WTC11 (cell line): Measurements from ENCODE around the gene RPS6KA4.

Experiments used
- CBFB ChIP-seq: sonication (generic); formaldehyde crosslinking; IDR thresholded peaks from 2 replicates; pipeline ENCODE4 v1.8.1; 2022; ENCODE audit warnings: mild to moderate bottlenecking, low read depth, missing genetic modification reagents
- CREM ChIP-seq: sonication (generic); formaldehyde crosslinking; IDR thresholded peaks from 2 replicates; pipeline ENCODE4 v1.8.1; 2022; ENCODE audit warnings: mild to moderate bottlenecking, missing genetic modification reagents, moderate library complexity
- NR1H2 ChIP-seq: sonication (generic); formaldehyde crosslinking; IDR thresholded peaks from 2 replicates; pipeline ENCODE4 v1.9.0; 2021; ENCODE audit warnings: mild to moderate bottlenecking, moderate library complexity, missing genetic modification reagents
- ZNF138 ChIP-seq: sonication (generic); formaldehyde crosslinking; conservative IDR thresholded peaks from 2 replicates; pipeline ENCODE4 v1.8.1; 2022; ENCODE audit warnings: mild to moderate bottlenecking, moderate library complexity, missing genetic modification reagents
- TF ChIP-seq, protein P1 (sequence below): fragments of 200-600 bp; IDR thresholded peaks from 2 replicates; pipeline ENCODE4 v1.8.0; 2022; ENCODE audit warnings: antibody characterized with exemption
- TF ChIP-seq, protein P2 (sequence below): sonication (generic); formaldehyde crosslinking; conservative IDR thresholded peaks from 2 replicates; pipeline ENCODE4 v1.8.1; 2022; ENCODE audit warnings: mild to moderate bottlenecking, missing genetic modification reagents
- TF ChIP-seq, protein P3 (sequence below): sonication (generic); formaldehyde crosslinking; IDR thresholded peaks from 2 replicates; pipeline ENCODE4 v1.8.1; 2022; ENCODE audit warnings: low read depth, missing genetic modification reagents, borderline replicate concordance

DNA sequence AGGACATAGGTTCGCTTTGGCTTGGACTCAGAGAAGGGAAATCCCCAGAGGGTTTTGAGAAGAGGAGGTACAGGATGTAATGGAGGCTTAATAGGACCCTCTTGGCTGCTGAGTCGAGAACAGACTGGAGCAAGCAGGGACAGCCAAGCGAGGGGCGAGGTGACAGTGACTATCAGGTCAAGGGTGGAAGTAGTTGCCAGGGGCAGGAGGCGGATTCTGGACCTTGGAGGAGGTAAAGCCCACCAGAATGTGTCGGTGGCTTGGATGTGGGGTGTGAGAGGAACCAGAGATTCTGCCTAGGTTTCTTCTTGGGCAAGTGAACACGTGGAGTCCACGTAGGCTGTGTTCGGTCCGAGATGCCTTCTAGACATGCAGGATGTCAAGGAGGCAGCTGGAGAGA, 46.0 kb upstream of the RPS6KA4 start:
- TF ChIP-seq ZNF138, result no peak
- TF ChIP-seq, protein P1, sequence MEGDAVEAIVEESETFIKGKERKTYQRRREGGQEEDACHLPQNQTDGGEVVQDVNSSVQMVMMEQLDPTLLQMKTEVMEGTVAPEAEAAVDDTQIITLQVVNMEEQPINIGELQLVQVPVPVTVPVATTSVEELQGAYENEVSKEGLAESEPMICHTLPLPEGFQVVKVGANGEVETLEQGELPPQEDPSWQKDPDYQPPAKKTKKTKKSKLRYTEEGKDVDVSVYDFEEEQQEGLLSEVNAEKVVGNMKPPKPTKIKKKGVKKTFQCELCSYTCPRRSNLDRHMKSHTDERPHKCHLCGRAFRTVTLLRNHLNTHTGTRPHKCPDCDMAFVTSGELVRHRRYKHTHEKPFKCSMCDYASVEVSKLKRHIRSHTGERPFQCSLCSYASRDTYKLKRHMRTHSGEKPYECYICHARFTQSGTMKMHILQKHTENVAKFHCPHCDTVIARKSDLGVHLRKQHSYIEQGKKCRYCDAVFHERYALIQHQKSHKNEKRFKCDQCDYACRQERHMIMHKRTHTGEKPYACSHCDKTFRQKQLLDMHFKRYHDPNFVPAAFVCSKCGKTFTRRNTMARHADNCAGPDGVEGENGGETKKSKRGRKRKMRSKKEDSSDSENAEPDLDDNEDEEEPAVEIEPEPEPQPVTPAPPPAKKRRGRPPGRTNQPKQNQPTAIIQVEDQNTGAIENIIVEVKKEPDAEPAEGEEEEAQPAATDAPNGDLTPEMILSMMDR, result no peak
- TF ChIP-seq CBFB (CRISPR knock-in tag), result no peak
- TF ChIP-seq, protein P2, sequence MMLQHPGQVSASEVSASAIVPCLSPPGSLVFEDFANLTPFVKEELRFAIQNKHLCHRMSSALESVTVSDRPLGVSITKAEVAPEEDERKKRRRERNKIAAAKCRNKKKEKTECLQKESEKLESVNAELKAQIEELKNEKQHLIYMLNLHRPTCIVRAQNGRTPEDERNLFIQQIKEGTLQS, result no peak
- no peak for TF ChIP-seq CREM (CRISPR knock-in tag)
- TF ChIP-seq NR1H2, result no peak
- TF ChIP-seq, protein P3, sequence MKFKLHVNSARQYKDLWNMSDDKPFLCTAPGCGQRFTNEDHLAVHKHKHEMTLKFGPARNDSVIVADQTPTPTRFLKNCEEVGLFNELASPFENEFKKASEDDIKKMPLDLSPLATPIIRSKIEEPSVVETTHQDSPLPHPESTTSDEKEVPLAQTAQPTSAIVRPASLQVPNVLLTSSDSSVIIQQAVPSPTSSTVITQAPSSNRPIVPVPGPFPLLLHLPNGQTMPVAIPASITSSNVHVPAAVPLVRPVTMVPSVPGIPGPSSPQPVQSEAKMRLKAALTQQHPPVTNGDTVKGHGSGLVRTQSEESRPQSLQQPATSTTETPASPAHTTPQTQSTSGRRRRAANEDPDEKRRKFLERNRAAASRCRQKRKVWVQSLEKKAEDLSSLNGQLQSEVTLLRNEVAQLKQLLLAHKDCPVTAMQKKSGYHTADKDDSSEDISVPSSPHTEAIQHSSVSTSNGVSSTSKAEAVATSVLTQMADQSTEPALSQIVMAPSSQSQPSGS (CRISPR knock-in tag), result no peak
